Esophagus squamous epithelium (tissue), 4 donors: ENCODE data around the gene RPL19.

Source experiments
- CTCF ChIP-seq, 6 experiments: fragments of 450-650 bp in 4 of 6; fragments of 200-600 bp in 2 of 6; sonication (generic) in 2 of 6; IDR thresholded peaks; one replicate each; pipeline ENCODE4 v1.5.1; 2016 to 2019; ENCODE audit warnings: antibody characterized with exemption in 6 of 6, mild to moderate bottlenecking in 4 of 6, moderate library complexity in 4 of 6
- POLR2A ChIP-seq, 4 donors: fragments of 450-650 bp; IDR thresholded peaks; one replicate each; pipeline ENCODE4 v1.6.1; 2017; ENCODE audit warnings: antibody characterized with exemption in 4 of 4, mild to moderate bottlenecking in 4 of 4, moderate library complexity in 3 of 4

DNA sequence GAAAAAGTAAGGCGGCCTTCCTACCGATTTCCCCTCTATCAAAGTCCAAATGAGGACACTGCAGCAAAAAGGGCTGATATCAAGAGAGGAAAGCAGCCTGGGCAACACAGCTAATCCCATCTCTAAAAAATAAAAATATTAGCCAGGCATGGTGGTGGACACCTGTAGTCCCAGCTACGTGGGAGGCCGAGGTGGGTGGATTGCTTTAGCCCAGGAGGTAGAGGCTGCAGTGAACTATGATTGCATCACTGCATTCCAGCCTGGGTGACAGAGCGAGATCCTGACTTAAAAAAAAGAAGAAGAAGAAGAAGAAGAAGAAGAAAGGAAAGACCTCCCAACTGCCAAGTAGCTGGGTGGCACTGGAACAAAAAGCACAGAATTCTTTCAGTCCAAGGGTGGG, 17.0 kb upstream of the RPL19 start:
- TF ChIP-seq CTCF (IDR thresholded peaks at IDR 0.05) (no peak), POLR2A (IDR thresholded peaks at IDR 0.05) (no peak)
